ENCODE data around the gene SELENON. TPM values are rescaled to one million over a fixed set of nuclear protein-coding genes. Genes with fewer than 3 reads are reported as not detected.
A peak's percentile ranks its signal among the peaks of the same experiment; 100 is the strongest.

SELENON gene
- total and polyA plus RNA-seq, 9 of the 15 experiments (the other 6 are each of a cell fraction or from before 2014, with no cell fraction given), result 0.43 to 26.7 (median 7.0) TPM

- TF ChIP-seq THAP12 (CRISPR knock-in tag; IDR thresholded peaks at IDR 0.05) (peak; percentile 93), ZNF79 (CRISPR knock-in tag; IDR thresholded peaks at IDR 0.05; ENCODE audit: low read depth) (no peak), TAL1 (IDR thresholded peaks at IDR 0.05) (no peak), TCFL5 (CRISPR knock-in tag; conservative IDR thresholded peaks at IDR 0.05) (no peak), L3MBTL2 (IDR thresholded peaks at IDR 0.05) (peak; percentile 98), POLR2B (IDR thresholded peaks at IDR 0.05; ENCODE audit: low read depth, partially characterized antibody) (peak; percentile 91), HSF4 (CRISPR knock-in tag; IDR thresholded peaks at IDR 0.05; ENCODE audit: borderline replicate concordance) (no peak), MGA (IDR thresholded peaks at IDR 0.05) (peak; percentile 97), ZNF224 (CRISPR knock-in tag; IDR thresholded peaks at IDR 0.05) (no peak), FOXP4 (CRISPR knock-in tag; IDR thresholded peaks at IDR 0.05; ENCODE audit: borderline replicate concordance) (peak; percentile 72; the same call in 1 of the 2 replicates), TAF9B (IDR thresholded peaks at IDR 0.05; ENCODE audit: partially characterized antibody) (peak; percentile 70)
Observed at GRCh38 chr1:25858906-25859789, 59.2 kb downstream of the SELENON start, which contains the start of gene AUNIP (continued).

All from K562 (cell line).